HL-60/S4 (cell line): Measurements from ENCODE around the gene ZNF770.

Source experiments
- in situ Hi-C: fragments of 300-500 bp; cut with MboI; formaldehyde crosslinking; loops from 2 replicates; pipeline ENCODE4 v1.14.3; 2022; ENCODE audit warnings: low sequenced_read_pairs

ZNF770 gene

GRCh38 chr15:34988027-34988902 is at the start of gene ZNF770:
TSS of gene ZNF770 (minus strand) at chr15:34988287. CDS start at chr15:34983434, 4,853 bp downstream.
- in situ Hi-C loops = no loop called here

- in situ Hi-C loops = no loop called here
Measured at GRCh38 chr15:35028235-35028984, 40.3 kb upstream of the ZNF770 start.

GRCh38 chr15:35023804-35024203 is 35.7 kb upstream of the ZNF770 start:
- in situ Hi-C loops = no loop called here

DNA sequence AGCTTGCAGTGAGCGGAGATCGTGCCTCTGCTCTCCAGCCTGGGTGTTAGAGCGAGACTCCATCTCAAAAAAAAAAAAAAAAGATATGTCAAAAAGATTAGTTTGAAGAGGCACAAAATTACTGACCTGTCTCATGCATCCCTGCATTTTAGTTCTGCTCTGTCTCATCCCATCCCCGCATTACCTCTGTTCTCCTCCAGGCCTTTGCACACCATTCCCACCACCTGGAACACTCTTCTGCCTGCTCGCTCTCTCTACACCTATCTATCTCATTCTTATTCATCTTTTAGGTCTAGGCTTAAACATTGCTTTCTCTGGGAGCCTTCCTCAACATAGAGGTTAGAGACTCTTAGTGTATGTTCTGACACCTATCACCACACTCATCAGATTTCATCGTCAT is 32.9 kb upstream of the ZNF770 start:
- in situ Hi-C loops = no loop called here

DNA sequence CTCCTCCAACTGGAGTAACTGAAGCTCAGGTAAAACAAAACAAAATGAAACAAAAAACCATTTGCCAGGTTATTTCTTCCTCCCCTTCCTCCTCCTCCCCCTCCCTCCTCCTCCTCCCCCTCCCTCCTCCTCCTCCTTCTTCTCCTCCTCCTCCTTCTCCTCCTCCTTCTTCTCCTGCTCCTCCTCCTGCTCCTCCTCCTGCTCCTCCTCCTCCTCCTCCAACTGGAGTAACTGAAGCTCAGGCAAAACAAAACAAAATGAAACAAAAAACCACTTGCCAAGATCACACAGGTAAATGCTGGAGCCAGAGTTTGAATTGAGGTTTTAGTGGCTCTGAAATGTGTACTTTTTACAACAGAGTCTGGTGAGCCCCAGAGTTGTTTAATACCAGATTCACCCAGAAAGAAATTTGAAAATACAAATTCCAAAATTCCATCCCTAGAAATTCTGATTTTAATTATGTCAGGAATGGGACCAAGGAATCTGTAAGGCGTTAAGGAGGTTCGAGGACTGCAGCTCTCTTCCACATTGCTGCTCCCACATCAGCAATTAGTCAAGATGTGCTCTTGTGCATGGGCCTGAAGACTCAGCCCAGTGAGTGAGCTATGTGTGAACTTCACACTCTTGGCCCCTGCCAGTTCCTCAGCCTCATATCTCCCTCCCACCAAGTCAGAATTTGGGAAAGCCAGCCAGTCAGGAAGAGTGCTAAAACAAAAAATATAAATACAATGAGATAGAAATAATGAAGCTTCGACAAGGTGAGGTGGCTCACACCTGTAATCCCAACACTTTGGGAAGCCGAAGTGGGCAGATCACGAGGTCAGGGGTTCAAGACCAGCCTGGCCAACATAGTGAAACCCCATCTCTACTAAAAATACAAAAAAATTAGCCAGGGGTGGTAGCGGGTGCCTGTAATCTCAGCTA is 31.6 kb upstream of the ZNF770 start:
- in situ Hi-C loops = no loop called here

GRCh38 chr15:35014241-35014640 is 26.2 kb upstream of the ZNF770 start:
- in situ Hi-C loops = no loop called here

DNA sequence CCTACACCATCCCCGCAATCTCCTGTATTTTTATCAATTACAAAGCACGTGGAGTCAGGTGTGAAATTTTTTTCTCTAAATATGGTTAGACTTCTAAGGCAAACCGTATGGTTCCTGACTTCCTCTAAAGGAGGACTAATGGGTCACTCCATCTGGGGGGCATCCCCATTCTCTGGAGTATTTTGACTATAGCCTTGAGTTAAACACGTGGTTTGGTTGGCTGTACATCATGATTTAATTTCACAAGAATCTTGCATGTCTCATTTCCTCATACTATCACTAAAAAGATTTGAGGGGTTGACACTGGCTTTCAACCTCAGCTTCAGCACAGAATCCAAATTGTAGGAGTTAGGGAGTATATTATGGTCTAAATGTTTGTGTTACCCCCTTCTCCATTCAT is 25.3 kb upstream of the ZNF770 start:
- in situ Hi-C loops = no loop called here

GRCh38 chr15:35007397-35007796 is 19.3 kb upstream of the ZNF770 start:
- in situ Hi-C loops = no loop called here

DNA sequence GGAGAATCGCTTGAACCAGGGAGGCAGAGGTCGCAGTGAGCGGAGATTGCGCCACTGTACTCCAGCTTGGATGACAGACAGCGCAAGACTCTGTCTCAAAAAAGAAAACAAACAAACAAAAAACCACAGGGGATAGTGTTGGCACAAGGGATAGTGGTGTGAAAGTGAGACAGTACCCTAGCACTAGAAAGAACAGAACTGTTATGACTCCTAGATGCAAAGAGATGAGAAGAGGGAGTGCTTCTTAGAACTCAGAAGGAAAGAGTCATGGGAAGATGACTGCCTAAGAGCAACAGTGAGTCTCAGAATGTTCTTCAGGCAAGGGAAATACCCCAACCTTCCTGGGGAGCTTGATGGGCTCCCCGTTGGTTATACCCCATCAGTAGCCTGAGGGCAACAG is 17.8 kb upstream of the ZNF770 start:
- in situ Hi-C loops = no loop called here

DNA sequence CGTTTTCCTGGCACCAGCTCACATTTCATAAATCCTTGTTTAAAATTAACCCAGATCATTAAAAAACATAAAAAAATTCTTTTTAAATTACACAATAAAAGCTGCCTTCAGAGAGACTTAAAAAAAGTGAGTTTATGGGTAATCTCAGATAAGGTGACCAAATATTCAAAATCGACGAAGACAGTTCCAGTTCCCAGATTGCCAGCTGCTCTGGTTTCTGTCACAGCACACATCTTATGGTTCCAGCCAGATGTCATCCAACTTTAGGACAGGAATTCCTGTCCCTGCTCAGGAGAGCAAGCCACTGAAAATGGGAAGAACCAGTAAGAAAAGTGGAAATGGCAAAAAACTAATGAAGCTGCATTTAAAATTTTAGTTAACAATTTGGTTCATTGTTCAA is 15.8 kb upstream of the ZNF770 start:
- in situ Hi-C loops = no loop called here

GRCh38 chr15:35000511-35000910 is 12.4 kb upstream of the ZNF770 start:
- in situ Hi-C loops = no loop called here

DNA sequence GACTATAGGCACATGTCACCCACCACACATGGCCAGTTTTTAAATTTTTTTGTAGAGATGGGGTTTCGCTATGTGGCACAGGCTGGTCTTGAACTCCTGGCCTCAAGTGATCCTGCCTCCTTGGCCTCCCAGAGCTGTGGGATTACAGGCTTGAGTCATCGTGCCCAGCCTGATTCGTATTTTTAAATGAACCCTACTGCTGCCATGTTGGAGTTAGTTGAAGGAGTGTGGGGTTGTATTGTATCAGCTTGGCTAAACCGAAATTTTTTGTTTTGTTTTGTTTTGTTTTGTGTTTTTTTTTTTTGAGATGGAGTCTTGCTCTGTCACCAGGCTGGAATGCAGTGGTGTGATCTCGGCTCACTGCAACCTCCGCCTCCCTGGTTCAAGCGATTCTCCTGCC is 11.8 kb upstream of the ZNF770 start:
- in situ Hi-C loops = no loop called here

- in situ Hi-C loops = no loop called here
Measured at GRCh38 chr15:34994925-34995324, 6.8 kb upstream of the ZNF770 start.

GRCh38 chr15:34993877-34994276 is 5.8 kb upstream of the ZNF770 start:
- in situ Hi-C loops = no loop called here

GRCh38 chr15:34993412-34993811 is 5.3 kb upstream of the ZNF770 start:
- in situ Hi-C loops = no loop called here

GRCh38 chr15:34987609-34988026 is 469 bp downstream of the ZNF770 start:
- in situ Hi-C loops = no loop called here

DNA sequence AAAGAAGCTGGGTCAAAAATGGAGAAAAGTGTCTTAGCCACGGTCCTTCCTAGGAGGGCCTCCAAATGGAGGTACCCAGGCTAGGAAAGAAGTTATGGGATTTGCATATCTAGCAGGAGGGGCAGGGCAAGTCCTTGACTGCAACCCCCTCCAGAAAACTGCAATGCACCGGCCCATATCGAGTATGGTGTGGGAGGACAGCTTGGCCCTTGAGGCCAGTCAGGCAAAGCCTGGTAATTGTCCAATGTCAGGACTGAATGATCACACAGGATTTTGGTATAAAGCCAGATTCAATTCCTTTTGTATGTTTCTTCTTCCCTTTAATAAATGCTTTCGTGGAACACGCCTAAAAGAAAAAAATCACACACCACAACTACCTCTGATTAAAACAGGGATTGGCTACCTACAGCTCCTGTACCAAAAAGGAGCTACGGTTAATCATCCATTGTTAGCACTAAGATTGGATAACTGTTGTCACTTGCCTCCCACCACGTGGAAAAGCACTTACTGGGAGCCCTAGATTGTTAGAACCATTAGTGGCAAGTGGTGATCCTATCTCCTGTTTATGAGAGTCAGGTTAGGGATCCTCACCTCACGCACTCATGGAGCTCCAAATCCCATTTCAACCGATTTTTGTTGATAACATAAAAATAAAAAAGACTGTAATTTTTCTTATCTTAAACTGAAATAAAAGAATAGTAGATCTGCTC is 1.2 kb downstream of the ZNF770 start:
- in situ Hi-C loops = no loop called here

DNA sequence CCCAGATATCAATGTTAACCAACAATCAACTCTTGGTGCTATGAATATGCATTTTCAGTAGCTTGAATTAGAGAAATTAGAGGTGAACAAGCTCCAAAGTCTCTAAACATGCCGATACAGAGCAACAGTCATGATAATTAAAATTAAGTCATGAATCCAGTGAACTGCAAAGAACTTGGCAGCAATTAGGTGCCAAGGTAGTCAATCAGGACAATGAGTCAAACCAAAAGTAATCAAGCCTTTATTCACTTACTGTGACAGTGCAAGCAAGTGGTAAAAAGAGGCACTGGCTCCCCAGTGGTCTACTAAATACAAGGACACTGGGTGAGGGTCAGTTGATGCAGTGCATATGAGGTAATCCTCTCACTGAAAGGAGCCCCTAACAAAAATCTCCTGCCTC is 1.8 kb downstream of the ZNF770 start:
- in situ Hi-C loops = no loop called here

- in situ Hi-C loops = no loop called here
Measured at GRCh38 chr15:34984889-34985630, 3.0 kb downstream of the ZNF770 start.

- in situ Hi-C loops = no loop called here
Measured at GRCh38 chr15:34976743-34977142, 11.3 kb downstream of the ZNF770 start.
